IPS-18a (cell line): ENCODE results near the gene ARID3A.

Experiments used
- H3K27ac ChIP-seq: one replicate; pipeline ENCODE4 v1.5.1; 2013; ENCODE audit warnings: low read length
- H3K27me3 ChIP-seq: one replicate; pipeline ENCODE4 v1.6.1; 2013; ENCODE audit warnings: mild to moderate bottlenecking, low read length; ENCODE audit not compliant: control insufficient read depth, insufficient read depth
- H3K36me3 ChIP-seq: one replicate; pipeline ENCODE4 v1.6.1; 2013; ENCODE audit warnings: low read depth, low read length; ENCODE audit not compliant: control insufficient read depth
- H3K4me1 ChIP-seq: one replicate; pipeline ENCODE4 v1.6.1; 2013; ENCODE audit warnings: low read depth, low read length; ENCODE audit not compliant: control insufficient read depth
- H3K4me3 ChIP-seq: one replicate; pipeline ENCODE4 v1.5.1; 2013; ENCODE audit warnings: low read length
- H3K9ac ChIP-seq: one replicate; pipeline ENCODE4 v1.6.1; 2013; ENCODE audit warnings: mild to moderate bottlenecking, low read length, moderate library complexity
- H3K9me3 ChIP-seq: one replicate; pipeline ENCODE4 v1.6.1; 2013; ENCODE audit warnings: low read depth, low read length; ENCODE audit not compliant: control insufficient read depth

Gene ARID3A

DNA sequence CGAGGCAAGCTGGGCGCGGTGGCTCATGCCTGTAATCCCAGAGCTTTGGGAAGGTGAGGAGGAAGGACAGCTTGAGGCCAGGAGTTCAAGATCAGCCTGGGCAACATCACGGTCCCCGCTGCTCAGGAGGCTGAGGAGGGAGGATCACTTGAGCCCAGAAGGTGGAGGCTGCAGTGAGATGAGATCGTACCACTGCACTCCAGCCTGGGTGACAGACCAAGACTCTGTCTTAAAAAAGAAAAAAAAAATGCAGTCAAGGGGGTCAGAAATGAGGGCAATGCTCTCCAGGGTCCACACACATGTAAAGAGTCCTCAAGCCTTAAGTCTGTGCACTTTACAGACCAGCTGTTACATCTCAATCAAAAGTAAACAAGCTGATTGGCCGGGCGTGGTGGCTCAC lies 21.3 kb upstream of the ARID3A start:
- Histone ChIP-seq H3K9ac (no peak overlapping the region), H3K36me3 (no peaks in the 10 kb centered on the region), H3K27me3 (no peaks in the 10 kb centered on the region), H3K9me3 (no peaks in the 10 kb centered on the region), H3K27ac (no peak overlapping the region), H3K4me1 (no peaks in the 10 kb centered on the region), H3K4me3 (no peak overlapping the region)

DNA sequence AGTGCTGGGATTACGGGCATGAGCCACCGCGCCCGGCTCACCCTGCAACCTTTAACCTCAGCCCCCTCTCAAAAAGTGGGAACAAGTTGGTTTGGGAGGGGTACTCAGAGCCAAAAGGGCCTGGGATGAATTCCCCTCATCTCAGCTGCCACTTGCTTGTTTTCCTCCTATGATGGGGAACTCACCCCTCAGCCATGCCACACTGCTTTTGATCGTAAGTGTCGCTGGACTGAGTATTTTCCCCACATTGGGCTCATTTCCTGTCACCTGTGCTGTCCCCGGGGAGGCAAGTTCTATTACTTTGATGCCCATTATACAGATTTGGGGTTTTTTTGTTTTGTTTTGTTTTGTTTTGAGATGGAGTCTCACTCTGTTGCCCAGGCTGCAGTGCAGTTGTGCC lies 19.4 kb upstream of the ARID3A start:
- Histone ChIP-seq H3K36me3 (no peaks in the 10 kb centered on the region), H3K4me1 (no peaks in the 10 kb centered on the region), H3K9ac (no peak overlapping the region), H3K4me3 (no peak overlapping the region), H3K9me3 (no peaks in the 10 kb centered on the region), H3K27ac (no peak overlapping the region), H3K27me3 (no peaks in the 10 kb centered on the region)

DNA sequence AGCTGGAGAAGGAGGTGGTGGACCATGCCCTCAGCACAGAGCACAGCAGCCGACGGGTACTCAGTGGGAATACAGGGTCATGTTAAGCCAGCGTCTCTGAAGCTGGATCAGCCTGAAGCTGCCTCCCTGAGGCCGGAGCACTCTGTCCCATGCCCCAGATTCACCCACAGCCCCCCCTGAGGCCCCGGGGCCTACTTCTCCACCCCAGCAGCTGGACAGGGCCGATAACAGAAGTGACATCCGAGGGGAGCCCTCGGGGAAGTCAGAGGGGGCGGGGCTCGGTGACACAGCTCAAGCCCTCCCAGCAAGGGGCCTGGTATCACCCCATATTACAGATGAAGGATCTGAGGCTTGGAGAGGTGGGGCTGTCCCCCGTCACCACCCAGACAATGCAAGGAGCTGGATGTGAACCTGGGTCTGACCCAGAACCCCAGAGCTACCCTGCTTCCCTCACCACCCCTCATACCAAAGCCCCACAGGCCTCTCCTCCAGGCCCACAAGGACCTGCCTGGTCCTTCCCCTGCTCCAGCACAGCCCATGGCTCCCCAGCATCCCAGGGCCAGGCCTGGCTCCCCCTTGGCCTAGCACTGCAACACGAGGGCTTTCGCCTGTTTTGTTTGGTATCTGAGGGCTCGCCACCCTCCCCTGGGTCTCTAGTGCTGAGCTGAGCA lies 18.5 kb upstream of the ARID3A start:
- Histone ChIP-seq H3K4me1 (no peaks in the 10 kb centered on the region), H3K27me3 (no peaks in the 10 kb centered on the region), H3K36me3 (no peaks in the 10 kb centered on the region), H3K9me3 (no peaks in the 10 kb centered on the region), H3K9ac (no peak overlapping the region), H3K4me3 (no peak overlapping the region), H3K27ac (no peak overlapping the region)

DNA sequence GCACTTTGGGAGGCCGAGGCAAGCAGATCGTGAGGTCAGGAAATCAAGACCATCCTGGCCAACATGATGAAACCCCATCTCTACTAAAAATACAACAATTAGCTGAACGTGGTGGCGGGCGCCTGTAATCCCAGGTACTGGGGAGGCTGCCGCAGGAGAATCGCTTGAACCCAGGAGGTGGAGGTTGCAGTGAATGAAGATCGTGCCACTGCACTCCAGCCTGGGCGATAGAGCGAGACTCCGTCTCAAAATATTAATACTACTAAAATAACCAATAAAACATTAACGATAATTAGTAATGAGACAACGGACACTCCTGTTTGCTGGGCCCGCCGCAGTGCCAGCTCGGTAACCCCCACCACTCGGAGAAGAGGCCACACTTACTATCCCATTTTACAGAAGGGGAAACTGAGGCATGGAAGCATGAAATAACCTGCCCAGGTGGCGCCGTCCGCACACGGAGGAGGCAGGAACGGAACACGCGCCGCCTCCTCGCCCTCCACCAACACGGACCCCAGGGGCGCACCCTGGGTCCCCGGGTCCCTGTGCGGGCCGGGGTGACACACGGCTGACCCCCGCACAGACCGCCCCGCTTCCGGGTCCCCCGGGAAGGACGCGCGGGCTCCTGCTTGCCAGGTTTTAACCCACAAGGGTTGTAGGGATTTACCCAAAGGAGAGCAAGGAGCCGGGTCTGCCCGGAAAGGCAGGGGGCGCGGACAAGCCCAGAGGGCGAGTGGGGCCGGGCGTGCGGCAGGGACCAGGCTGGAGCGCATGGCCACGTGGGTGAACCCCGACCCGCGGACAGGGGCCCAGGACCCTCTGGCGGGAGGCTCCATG lies 14.4 kb upstream of the ARID3A start:
- H3K27ac ChIP-seq, result no peak overlapping the region
- H3K27me3 ChIP-seq, result peaks cover 20% of the 10 kb centered on the region
- no peaks in the 10 kb centered on the region for H3K36me3 ChIP-seq
- no peaks in the 10 kb centered on the region for H3K4me1 ChIP-seq
- H3K4me3 ChIP-seq, result no peak overlapping the region
- no peak overlapping the region for H3K9ac ChIP-seq
- no peaks in the 10 kb centered on the region for H3K9me3 ChIP-seq

DNA sequence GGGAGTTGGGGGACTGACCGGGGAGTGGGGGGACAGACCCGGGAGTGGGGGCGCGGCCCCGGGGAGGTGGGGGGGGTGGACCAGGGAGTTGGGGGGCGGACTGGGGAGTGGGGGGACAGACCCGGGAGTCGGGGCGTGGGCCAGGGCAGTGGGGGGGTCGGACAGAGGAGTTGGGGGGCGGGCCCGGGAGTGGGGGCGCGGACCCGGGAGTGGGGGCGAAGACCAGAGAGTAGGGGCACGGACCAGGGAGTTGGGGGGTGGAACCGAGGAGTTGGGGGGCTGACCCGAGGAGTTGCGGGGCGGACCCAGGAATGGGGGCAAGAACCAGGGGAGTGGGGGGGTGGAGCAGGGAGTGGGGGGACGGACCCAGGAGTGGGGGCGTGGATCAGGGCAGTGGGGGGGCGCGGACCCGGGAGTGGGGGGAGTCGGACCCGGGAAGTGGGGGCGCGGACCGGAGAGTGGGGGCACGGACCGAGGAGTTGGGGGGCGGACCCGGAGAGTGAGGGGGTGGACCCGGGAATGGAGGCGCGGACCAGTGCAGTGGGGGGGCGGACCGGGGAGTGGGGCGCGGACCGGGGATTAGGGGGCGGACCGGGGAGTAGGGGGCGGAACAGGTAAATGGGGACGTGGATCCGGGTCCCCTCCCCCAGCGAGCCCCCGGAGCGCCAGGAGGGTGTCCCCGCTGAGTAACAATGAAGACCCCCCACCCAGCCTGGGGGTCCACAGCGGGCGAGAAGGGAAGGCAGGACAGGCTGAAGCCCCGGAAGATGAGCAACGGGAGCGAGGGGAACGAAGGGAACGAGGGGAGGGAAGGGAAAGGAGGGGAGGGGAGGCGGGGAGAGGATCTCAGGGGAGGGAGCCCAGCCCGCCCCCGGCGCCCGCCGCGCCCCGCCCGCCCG lies 13.4 kb upstream of the ARID3A start:
- H3K36me3 ChIP-seq, result no peaks in the 10 kb centered on the region
- no peaks in the 10 kb centered on the region for H3K4me1 ChIP-seq
- no peaks in the 10 kb centered on the region for H3K9me3 ChIP-seq
- H3K27me3 ChIP-seq, result peaks cover 30% of the 10 kb centered on the region
- no peak overlapping the region for H3K27ac ChIP-seq
- no peak overlapping the region for H3K9ac ChIP-seq
- H3K4me3 ChIP-seq, result peak overlapping the region; percentile 68

DNA sequence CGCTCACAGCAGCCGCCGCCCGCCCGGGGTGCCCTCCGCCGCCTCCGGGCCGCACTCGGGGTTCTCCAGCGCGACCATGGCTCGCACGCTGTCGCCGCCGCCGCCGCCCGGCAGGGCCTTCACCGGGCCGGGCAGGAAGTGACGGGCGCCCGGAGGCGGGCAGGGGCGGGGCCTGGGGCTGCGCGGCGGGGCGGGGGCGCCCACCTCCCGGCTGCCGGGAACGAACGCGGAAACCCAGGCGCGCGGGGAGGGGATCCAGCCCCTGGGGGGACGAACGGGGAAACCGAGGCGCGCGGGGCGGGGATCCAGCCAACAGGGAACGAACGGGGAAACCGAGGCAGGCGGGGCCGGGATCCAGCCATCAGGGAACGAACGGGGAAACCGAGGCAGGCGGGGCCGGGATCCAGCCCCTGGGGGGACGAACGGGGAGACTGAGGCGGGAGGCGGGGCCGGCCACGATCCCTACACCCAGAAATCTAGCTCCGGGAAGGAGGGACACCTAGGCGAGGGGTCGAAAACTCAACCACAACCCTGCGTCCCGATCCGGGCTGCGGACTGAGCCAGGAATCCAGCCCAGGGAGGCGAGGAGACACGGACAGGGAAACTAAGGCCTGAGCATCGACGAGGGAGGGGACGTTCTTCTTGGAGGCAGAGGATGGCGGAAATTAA lies 12.6 kb upstream of the ARID3A start, which contains the start of gene R3HDM4:
R3HDM4 (minus strand) TSS at position 140 of the 669 bp plus-strand sequence; CDS start at position 78, 62 bp downstream.
- Histone ChIP-seq H3K27me3 (peaks cover 38% of the 10 kb centered on the region), H3K27ac (no peak within 1 kb of the TSS), H3K36me3 (no peaks in the 10 kb centered on the region), H3K9ac (no peak within 1 kb of the TSS), H3K9me3 (no peaks in the 10 kb centered on the region), H3K4me3 (peak within 1 kb of the TSS; percentile 68), H3K4me1 (no peaks in the 10 kb centered on the region)

DNA sequence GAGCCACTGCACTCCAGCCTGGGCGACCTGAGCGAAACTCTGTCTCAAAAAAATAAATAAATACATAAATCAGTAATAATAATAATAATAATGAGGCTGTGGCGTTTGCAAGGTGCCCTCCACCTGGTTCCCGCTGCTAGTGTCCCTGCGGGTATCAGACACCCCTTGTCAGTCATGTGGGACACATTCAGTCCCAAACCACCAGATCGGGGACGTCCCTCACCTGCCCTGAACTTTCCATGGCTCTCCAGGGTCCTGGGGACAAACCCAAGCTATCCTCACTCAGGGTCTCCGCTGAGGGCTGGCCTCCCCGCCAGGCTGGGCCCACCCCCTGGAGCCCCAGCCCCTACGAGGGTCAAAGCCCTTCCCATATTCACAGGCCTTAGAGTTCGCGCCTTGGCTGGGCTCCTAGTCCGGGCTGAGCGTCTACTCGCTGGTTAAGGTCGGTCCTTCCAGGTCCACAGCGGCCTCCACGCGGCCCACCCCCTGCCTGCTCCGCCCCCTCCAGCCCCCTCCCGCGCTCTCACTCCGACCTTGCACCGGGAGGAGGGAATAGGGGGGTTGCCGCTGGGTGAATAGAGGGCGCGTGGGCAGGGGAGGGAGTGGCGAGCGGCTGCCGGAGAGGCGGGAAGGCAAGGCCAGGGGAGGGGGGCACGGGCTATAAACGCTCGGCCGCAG lies 9.1 kb upstream of the ARID3A start:
- Histone ChIP-seq H3K9ac (no peak overlapping the region), H3K4me3 (peak overlapping the region; percentile 60)

DNA sequence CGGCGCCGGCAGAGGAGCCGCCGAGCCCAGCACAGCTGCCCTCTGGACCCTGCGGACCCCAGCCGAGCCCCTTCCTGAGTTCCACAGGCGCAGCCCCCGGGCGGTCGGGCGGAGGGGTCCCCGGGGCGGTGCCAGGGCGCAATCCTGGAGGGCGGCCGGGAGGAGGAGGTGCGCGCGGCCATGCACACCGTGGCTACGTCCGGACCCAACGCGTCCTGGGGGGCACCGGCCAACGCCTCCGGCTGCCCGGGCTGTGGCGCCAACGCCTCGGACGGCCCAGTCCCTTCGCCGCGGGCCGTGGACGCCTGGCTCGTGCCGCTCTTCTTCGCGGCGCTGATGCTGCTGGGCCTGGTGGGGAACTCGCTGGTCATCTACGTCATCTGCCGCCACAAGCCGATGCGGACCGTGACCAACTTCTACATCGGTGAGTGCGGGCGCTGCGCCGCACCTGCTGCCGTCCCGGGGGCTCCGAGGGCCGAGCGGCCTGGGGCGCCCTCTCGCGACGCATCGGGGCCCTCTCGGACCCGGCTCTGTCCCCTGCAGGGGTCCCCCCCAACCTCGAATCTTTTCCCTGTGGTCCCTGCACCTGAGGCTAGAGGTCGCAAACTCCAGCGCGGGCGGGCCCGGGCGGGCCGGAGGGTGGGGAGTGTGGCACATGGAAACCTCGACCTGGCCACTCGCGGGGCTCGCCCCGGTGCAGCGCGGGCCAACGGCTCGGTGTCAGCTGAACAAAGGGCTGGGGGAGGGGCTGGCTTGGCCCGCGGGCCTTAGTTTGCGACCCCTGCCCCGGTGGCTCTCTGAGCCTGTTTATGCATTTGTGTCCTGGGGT lies 8.3 kb upstream of the ARID3A start, which contains the start of gene KISS1R:
KISS1R (plus strand) TSS at position 11 of the 829 bp plus-strand sequence; CDS start at position 181, 170 bp downstream.
- H3K9ac ChIP-seq, result no peak within 1 kb of the TSS
- H3K9me3 ChIP-seq, result no peaks in the 10 kb centered on the region
- peaks cover 80% of the 10 kb centered on the region for H3K27me3 ChIP-seq
- H3K36me3 ChIP-seq, result no peaks in the 10 kb centered on the region
- no peak within 1 kb of the TSS for H3K27ac ChIP-seq
- H3K4me3 ChIP-seq, result peak within 1 kb of the TSS; percentile 60
- H3K4me1 ChIP-seq, result no peaks in the 10 kb centered on the region

More for the DNA sequence above, 9.1 kb upstream of the ARID3A start:
- no peak overlapping the region for H3K27ac ChIP-seq
- no peaks in the 10 kb centered on the region for H3K9me3 ChIP-seq
- H3K27me3 ChIP-seq, result peaks cover 72% of the 10 kb centered on the region
- H3K36me3 ChIP-seq, result no peaks in the 10 kb centered on the region
- no peaks in the 10 kb centered on the region for H3K4me1 ChIP-seq

DNA sequence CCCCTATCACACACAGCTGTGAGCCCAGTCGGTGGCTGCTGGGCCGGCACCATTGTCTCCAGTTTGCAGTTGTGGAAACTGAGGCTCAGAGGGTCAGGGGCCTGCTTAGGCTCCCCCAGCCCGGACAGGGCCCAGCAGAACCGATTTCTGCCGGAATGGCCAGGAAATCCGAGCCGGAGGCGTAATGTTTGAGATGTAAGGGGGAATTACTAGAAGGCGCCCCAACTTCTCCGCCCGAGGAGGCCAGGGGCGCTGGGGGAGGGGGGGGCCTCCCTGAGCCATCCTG lies 7.7 kb upstream of the ARID3A start:
- Histone ChIP-seq H3K36me3 (no peaks in the 10 kb centered on the region), H3K4me3 (peak overlapping the region; percentile 60), H3K27me3 (peaks cover 80% of the 10 kb centered on the region), H3K9me3 (no peaks in the 10 kb centered on the region), H3K27ac (no peak overlapping the region), H3K9ac (no peak overlapping the region), H3K4me1 (no peaks in the 10 kb centered on the region)
